Astrocyte (in vitro differentiated cells and primary cell): ENCODE results near the gene BPI. TPM values are rescaled to one million over a fixed set of nuclear protein-coding genes. Genes with fewer than 3 reads are reported as not detected.

Source experiments
- DNase-seq: peaks from one replicate; pipeline ENCODE4 v3.0.0-alpha.2; 2010; ENCODE audit warnings: low read depth
- FAIRE-seq: peaks from 2 replicates; lab custom pipeline; 2011; peaks lifted over from hg19 to GRCh38; lab: Jason Lieb, UNC
- H2AFZ ChIP-seq: 2 replicates; pipeline ENCODE4 v1.6.0; 2012; ENCODE audit warnings: low read depth, low read length, inconsistent platforms
- H3K27ac ChIP-seq: 2 replicates; pipeline ENCODE4 v1.5.1; 2011; ENCODE audit warnings: low read depth, low read length, inconsistent platforms
- H3K27me3 ChIP-seq: 2 replicates; pipeline ENCODE4 v1.6.0; 2011; ENCODE audit warnings: low read length, inconsistent platforms; ENCODE audit not compliant: insufficient read depth
- H3K36me3 ChIP-seq: 2 replicates; pipeline ENCODE4 v1.5.1; 2011; ENCODE audit warnings: low read length, inconsistent platforms; ENCODE audit not compliant: insufficient read depth
- H3K4me1 ChIP-seq: 2 replicates; pipeline ENCODE4 v1.5.1; 2011; ENCODE audit warnings: low read length, inconsistent platforms; ENCODE audit not compliant: insufficient read depth
- H3K4me2 ChIP-seq: 2 replicates; pipeline ENCODE4 v1.6.0; 2012; ENCODE audit warnings: low read length, inconsistent platforms
- H3K4me3 ChIP-seq: 2 replicates; pipeline ENCODE4 v1.5.1; 2011; ENCODE audit warnings: low read depth, mild to moderate bottlenecking, low read length, inconsistent platforms; ENCODE audit not compliant: insufficient read depth
- H3K79me2 ChIP-seq: 2 replicates; pipeline ENCODE4 v1.6.0; 2012; ENCODE audit warnings: mild to moderate bottlenecking, low read length, inconsistent platforms; ENCODE audit not compliant: insufficient read depth
- H3K9ac ChIP-seq: 2 replicates; pipeline ENCODE4 v1.6.0; 2012; ENCODE audit warnings: mild to moderate bottlenecking, low read length, inconsistent platforms
- H3K9me3 ChIP-seq: 2 replicates; pipeline ENCODE4 v1.5.1; 2012; ENCODE audit warnings: low read depth, mild to moderate bottlenecking, low read length, inconsistent platforms; ENCODE audit not compliant: insufficient read depth
- H4K20me1 ChIP-seq: 2 replicates; pipeline ENCODE4 v1.6.0; 2012; ENCODE audit warnings: low read length, inconsistent platforms; ENCODE audit not compliant: insufficient read depth
- H3K27ac Mint-ChIP-seq: one replicate; pipeline ENCODE4 v1.8.0; 2021; ENCODE audit warnings: mild to moderate bottlenecking, mixed read lengths; ENCODE audit not compliant: unreplicated experiment
- H3K27me3 Mint-ChIP-seq: one replicate; pipeline ENCODE4 v1.8.0; 2021; ENCODE audit warnings: low read depth, mixed read lengths; ENCODE audit not compliant: unreplicated experiment
- H3K36me3 Mint-ChIP-seq: one replicate; pipeline ENCODE4 v1.8.0; 2021; ENCODE audit warnings: low read depth, mixed read lengths; ENCODE audit not compliant: unreplicated experiment
- H3K4me1 Mint-ChIP-seq: one replicate; pipeline ENCODE4 v1.8.0; 2021; ENCODE audit warnings: low read depth, mixed read lengths; ENCODE audit not compliant: unreplicated experiment
- H3K4me3 Mint-ChIP-seq: one replicate; pipeline ENCODE4 v1.8.0; 2021; ENCODE audit warnings: mild to moderate bottlenecking, moderate library complexity, mixed read lengths; ENCODE audit not compliant: unreplicated experiment
- H3K9me3 Mint-ChIP-seq: one replicate; pipeline ENCODE4 v1.8.0; 2021; ENCODE audit warnings: mild to moderate bottlenecking, mixed read lengths; ENCODE audit not compliant: unreplicated experiment
- CTCF ChIP-seq: IDR thresholded peaks from 2 replicates; pipeline ENCODE4 v1.5.1; 2011; ENCODE audit warnings: low read depth, mild to moderate bottlenecking, inconsistent platforms, low read length, moderate library complexity; ENCODE audit not compliant: insufficient read depth
- EZH2 ChIP-seq: IDR thresholded peaks from 2 replicates; pipeline ENCODE4 v1.6.1; 2012; ENCODE audit warnings: mild to moderate bottlenecking, low read length, inconsistent platforms; ENCODE audit not compliant: insufficient read depth
- total RNA-seq: library from RNA; stranded (reverse); gene quantifications from 2 replicates; pipeline ENCODE4 v1.2.1, GENCODE V29; 2021

The BPI gene
- total RNA-seq, 1 donor from 2014 or later: not detected

GRCh38 chr20:38272961-38273360 lies 31.0 kb upstream of the BPI start:
- H3K9me3 Mint-ChIP-seq: peaks cover 5% of the 10 kb centered on the region
- no peak overlapping the region for H2AFZ ChIP-seq
- H3K27ac Mint-ChIP-seq: peak overlapping the region; percentile 77
- H3K27ac ChIP-seq: peak overlapping the region; percentile 89
- H3K79me2 ChIP-seq: no peaks in the 10 kb centered on the region
- H3K9me3 ChIP-seq: no peaks in the 10 kb centered on the region
- no peaks in the 10 kb centered on the region for H4K20me1 ChIP-seq
- peaks cover 23% of the 10 kb centered on the region for H3K4me1 Mint-ChIP-seq
- TF ChIP-seq EZH2 (no peak), CTCF (no peak)
- FAIRE-seq (no peak), DNase-seq (peak; percentile 78)
- no peaks in the 10 kb centered on the region for H3K36me3 ChIP-seq
- no peak overlapping the region for H3K4me3 ChIP-seq
- H3K4me3 Mint-ChIP-seq: peak overlapping the region; percentile 7
- H3K27me3 ChIP-seq: no peaks in the 10 kb centered on the region
- peak overlapping the region; percentile 47 for H3K4me2 ChIP-seq
- H3K36me3 Mint-ChIP-seq: peaks cover 4% of the 10 kb centered on the region
- H3K9ac ChIP-seq: peak overlapping the region; percentile 38
- peaks cover 5% of the 10 kb centered on the region for H3K27me3 Mint-ChIP-seq
- peaks cover 56% of the 10 kb centered on the region for H3K4me1 ChIP-seq

GRCh38 chr20:38275815-38276550 lies 28.0 kb upstream of the BPI start:
- peak; percentile 89 for DNase-seq
- Mint-ChIP-seq H3K9me3 (peaks cover 7% of the 10 kb centered on the region), H3K36me3 (peaks cover 3% of the 10 kb centered on the region), H3K27ac (peak overlapping the region; percentile 18), H3K4me1 (peaks cover 27% of the 10 kb centered on the region), H3K27me3 (no peaks in the 10 kb centered on the region), H3K4me3 (no peak overlapping the region)
- H2AFZ ChIP-seq: peak overlapping the region; percentile 2
- H3K27me3 ChIP-seq: no peaks in the 10 kb centered on the region
- no peaks in the 10 kb centered on the region for H4K20me1 ChIP-seq
- peak; percentile 84 for FAIRE-seq
- no peaks in the 10 kb centered on the region for H3K79me2 ChIP-seq
- peaks cover under 1% of the 10 kb centered on the region for H3K9me3 ChIP-seq
- H3K4me1 ChIP-seq: peaks cover 65% of the 10 kb centered on the region
- H3K4me2 ChIP-seq: peak overlapping the region; percentile 65
- TF ChIP-seq EZH2 (no peak), CTCF (no peak)
- peak overlapping the region; percentile 94 for H3K27ac ChIP-seq
- H3K9ac ChIP-seq: peak overlapping the region; percentile 69
- H3K36me3 ChIP-seq: no peaks in the 10 kb centered on the region
- no peak overlapping the region for H3K4me3 ChIP-seq

GRCh38 chr20:38277285-38277684 lies 26.7 kb upstream of the BPI start:
- Histone ChIP-seq H3K27me3 (no peaks in the 10 kb centered on the region), H3K79me2 (no peaks in the 10 kb centered on the region), H3K4me2 (no peak overlapping the region), H4K20me1 (no peaks in the 10 kb centered on the region), H3K9me3 (peaks cover 3% of the 10 kb centered on the region), H3K4me1 (peaks cover 53% of the 10 kb centered on the region), H3K36me3 (no peaks in the 10 kb centered on the region), H3K4me3 (no peak overlapping the region), H3K27ac (peak overlapping the region; percentile 61), H3K9ac (peak overlapping the region; percentile 28), H2AFZ (no peak overlapping the region)
- Mint-ChIP-seq H3K36me3 (no peaks in the 10 kb centered on the region), H3K27ac (no peak overlapping the region), H3K9me3 (peaks cover 7% of the 10 kb centered on the region), H3K4me1 (peaks cover 22% of the 10 kb centered on the region), H3K4me3 (no peak overlapping the region), H3K27me3 (no peaks in the 10 kb centered on the region)
- DNase-seq (no peak), FAIRE-seq (no peak)
- TF ChIP-seq EZH2 (no peak), CTCF (no peak)
